ENCODE data around the gene CYSRT1.

- no peak for TF ChIP-seq CTCF (IDR thresholded peaks at IDR 0.05)
- TF ChIP-seq POLR2A (IDR thresholded peaks at IDR 0.05): no peak
Observed at GRCh38 chr9:137175345-137175961, 49.5 kb upstream of the CYSRT1 start.
